GM18861 (cell line): ENCODE data around the gene KAT6B.

ENCODE experiments used
- ATAC-seq: cut with Tn5 transposase; IDR thresholded peaks from one replicate; pipeline ENCODE4 v1.9.1; 2021; ENCODE audit not compliant: unreplicated experiment

The KAT6B gene

GRCh38 chr10:75008952-75009351 lies 182.6 kb downstream of the KAT6B start:
- no peak for ATAC-seq

GRCh38 chr10:75009426-75009825 lies 183.0 kb downstream of the KAT6B start:
- no peak for ATAC-seq

GRCh38 chr10:75010373-75010772 lies 184.0 kb downstream of the KAT6B start:
- no peak for ATAC-seq

GRCh38 chr10:75011221-75011620 lies 184.8 kb downstream of the KAT6B start:
- peak; percentile 14 for ATAC-seq

- no peak for ATAC-seq
Observed at GRCh38 chr10:75012471-75012870, 186.1 kb downstream of the KAT6B start.

- ATAC-seq = no peak
Observed at GRCh38 chr10:75013007-75013406, 186.6 kb downstream of the KAT6B start.

GRCh38 chr10:75013522-75013921 lies 187.1 kb downstream of the KAT6B start:
- ATAC-seq = no peak

GRCh38 chr10:75014516-75015230 lies 188.3 kb downstream of the KAT6B start:
- no peak for ATAC-seq

- ATAC-seq = no peak
Observed at GRCh38 chr10:75015442-75015841, 189.0 kb downstream of the KAT6B start.

- ATAC-seq = no peak
Observed at GRCh38 chr10:75016325-75016724, 189.9 kb downstream of the KAT6B start.

- ATAC-seq = no peak
Observed at GRCh38 chr10:75018251-75018650, 191.9 kb downstream of the KAT6B start.

- no peak for ATAC-seq
Observed at GRCh38 chr10:75018686-75019307, 192.4 kb downstream of the KAT6B start.

- ATAC-seq = no peak
Observed at GRCh38 chr10:75019370-75019769, 193.0 kb downstream of the KAT6B start.

GRCh38 chr10:75020168-75020567 lies 193.8 kb downstream of the KAT6B start:
- ATAC-seq = no peak

- no peak for ATAC-seq
Observed at GRCh38 chr10:75021379-75022249, 195.2 kb downstream of the KAT6B start.

GRCh38 chr10:75023074-75023473 lies 196.7 kb downstream of the KAT6B start:
- no peak for ATAC-seq

- ATAC-seq = no peak
Observed at GRCh38 chr10:75024971-75025523, 198.6 kb downstream of the KAT6B start.

- ATAC-seq = no peak
Observed at GRCh38 chr10:75028049-75028448, 201.6 kb downstream of the KAT6B start.

- no peak for ATAC-seq
Observed at GRCh38 chr10:75028748-75029147, 202.3 kb downstream of the KAT6B start.

GRCh38 chr10:75029420-75029819 lies 203.0 kb downstream of the KAT6B start:
- no peak for ATAC-seq

- ATAC-seq = no peak
Observed at GRCh38 chr10:75029857-75030256, 203.5 kb downstream of the KAT6B start.
